Tibial nerve (tissue), 4 donors: ENCODE results near the gene DBH. TPM values are rescaled to one million over a fixed set of nuclear protein-coding genes. Genes with fewer than 3 reads are reported as not detected.

Experiments used
- DNase-seq, 2 donors: peaks; one replicate each; pipeline ENCODE4 v3.0.0-alpha.2; 2019; ENCODE audit warnings: low spot score in 2 of 2
- H3K27ac ChIP-seq, 4 donors: fragments of 200-600 bp; sonication (generic) in 3 of 4; one replicate each; pipeline ENCODE4 v1.5.1; 2017 to 2019; ENCODE audit warnings: mild to moderate bottlenecking in 1 of 4
- H3K27me3 ChIP-seq, 2 donors: fragments of 200-600 bp; sonication (generic) in 1 of 2; one replicate each; pipeline versions ENCODE4 v1.5.1 to v1.6.0; 2017 to 2019
- H3K36me3 ChIP-seq, 3 donors: fragments of 200-600 bp; sonication (generic); one replicate each; pipeline ENCODE4 v1.5.1; 2018 to 2019
- H3K4me1 ChIP-seq, 4 donors: fragments of 200-600 bp; sonication (generic) in 3 of 4; one replicate each; pipeline ENCODE4 v1.5.1; 2017 to 2019
- H3K4me3 ChIP-seq, 4 donors: fragments of 200-600 bp; sonication (generic) in 3 of 4; one replicate each; pipeline ENCODE4 v1.5.1; 2017 to 2019; ENCODE audit warnings: mild to moderate bottlenecking in 1 of 4, moderate library complexity in 1 of 4
- H3K9me3 ChIP-seq, 4 donors: fragments of 200-600 bp; sonication (generic) in 3 of 4; one replicate each; pipeline ENCODE4 v1.5.1; 2017 to 2019
- EP300 ChIP-seq, 2 donors: sonication (generic); formaldehyde crosslinking; IDR thresholded peaks; one replicate each; pipeline ENCODE4 v1.6.1; 2017; ENCODE audit warnings: antibody characterized with exemption in 2 of 2, mild to moderate bottlenecking in 1 of 2
- POLR2A ChIP-seq, 2 donors: fragments of 450-650 bp; IDR thresholded peaks; one replicate each; pipeline ENCODE4 v1.6.1; 2017; ENCODE audit warnings: antibody characterized with exemption in 2 of 2, mild to moderate bottlenecking in 2 of 2, moderate library complexity in 2 of 2
- WGBS, 2 donors: methylation state at CpG; one replicate each; pipeline ENCODE4 v1.1.5; 2018; 5-methylcytosine and 5-hydroxymethylcytosine counted together
- total RNA-seq, 4 donors: library from RNA; depleted of rRNA; stranded (reverse); fragments of >200 nt; gene quantifications; one replicate each; pipeline ENCODE4 v1.1.0, GENCODE V29; 2016
- TF ChIP-seq, protein P1 (sequence below), 5 experiments: fragments of 200-600 bp in 3 of 5; fragments of 450-650 bp in 2 of 5; sonication (generic) in 3 of 5; IDR thresholded peaks; one replicate each; pipeline ENCODE4 v1.5.1; 2016 to 2019; ENCODE audit warnings: antibody characterized with exemption in 5 of 5, mild to moderate bottlenecking in 3 of 5, moderate library complexity in 2 of 5

DBH gene
- total RNA-seq, 4 donors from 2014 or later: under 0.01 to 1.2 (median 0.22) TPM; not detected in 1

DNA sequence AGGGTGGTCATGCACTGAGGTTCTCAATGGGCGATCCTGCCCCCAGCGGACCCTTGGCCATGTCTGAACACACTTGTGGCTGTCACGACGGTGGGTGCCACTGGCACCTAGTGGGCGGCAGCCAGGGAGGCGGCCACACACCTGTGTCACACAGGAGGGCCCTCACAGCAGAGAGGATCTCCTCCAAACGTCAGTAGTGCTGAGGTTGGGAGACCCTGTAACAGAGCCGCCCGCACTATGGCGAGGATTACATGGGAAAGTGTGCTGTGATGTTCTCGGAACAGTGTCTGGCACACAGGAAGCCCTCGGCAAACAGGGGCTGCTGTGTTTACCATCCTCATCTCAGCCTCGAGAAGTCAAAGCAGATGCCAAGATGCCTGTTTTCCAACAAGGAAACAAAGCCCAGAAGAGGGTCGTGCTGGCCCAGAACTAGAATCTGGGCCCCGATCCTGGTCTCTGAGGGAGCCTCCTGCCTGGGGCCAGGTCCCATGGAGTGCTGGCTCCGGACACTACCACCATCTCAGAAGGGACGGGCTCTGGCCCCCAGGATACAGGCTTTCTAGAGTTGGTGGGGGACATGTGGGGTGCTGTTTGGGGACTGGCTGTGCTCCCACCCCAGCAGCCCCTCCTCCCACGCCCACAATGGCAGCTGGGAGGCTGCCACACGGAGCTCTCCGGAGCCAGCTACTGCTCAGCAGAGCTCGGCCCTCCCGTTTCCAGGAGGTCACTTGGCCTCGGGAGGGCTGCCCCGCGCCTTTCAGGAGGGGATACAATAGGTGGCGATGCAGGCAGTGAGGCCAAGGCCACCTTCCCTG is 48.2 kb downstream of the DBH start:
- Histone ChIP-seq H3K27me3 (no peaks in the 10 kb centered on the region), H3K4me3 (no peak overlapping the region), H3K27ac (peak overlapping the region in 2 of 4 donors; percentile 17 to 75), H3K4me1 (peaks cover 0 to 24% (median 10%) of the 10 kb centered on the region in 4 donors), H3K9me3 (no peaks in the 10 kb centered on the region), H3K36me3 (no peaks in the 10 kb centered on the region)
- WGBS, 2 donors: 63 to 72% methylated on average over 17 to 26 of the region's 26 CpGs
- TF ChIP-seq, protein P1, sequence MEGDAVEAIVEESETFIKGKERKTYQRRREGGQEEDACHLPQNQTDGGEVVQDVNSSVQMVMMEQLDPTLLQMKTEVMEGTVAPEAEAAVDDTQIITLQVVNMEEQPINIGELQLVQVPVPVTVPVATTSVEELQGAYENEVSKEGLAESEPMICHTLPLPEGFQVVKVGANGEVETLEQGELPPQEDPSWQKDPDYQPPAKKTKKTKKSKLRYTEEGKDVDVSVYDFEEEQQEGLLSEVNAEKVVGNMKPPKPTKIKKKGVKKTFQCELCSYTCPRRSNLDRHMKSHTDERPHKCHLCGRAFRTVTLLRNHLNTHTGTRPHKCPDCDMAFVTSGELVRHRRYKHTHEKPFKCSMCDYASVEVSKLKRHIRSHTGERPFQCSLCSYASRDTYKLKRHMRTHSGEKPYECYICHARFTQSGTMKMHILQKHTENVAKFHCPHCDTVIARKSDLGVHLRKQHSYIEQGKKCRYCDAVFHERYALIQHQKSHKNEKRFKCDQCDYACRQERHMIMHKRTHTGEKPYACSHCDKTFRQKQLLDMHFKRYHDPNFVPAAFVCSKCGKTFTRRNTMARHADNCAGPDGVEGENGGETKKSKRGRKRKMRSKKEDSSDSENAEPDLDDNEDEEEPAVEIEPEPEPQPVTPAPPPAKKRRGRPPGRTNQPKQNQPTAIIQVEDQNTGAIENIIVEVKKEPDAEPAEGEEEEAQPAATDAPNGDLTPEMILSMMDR (IDR thresholded peaks at IDR 0.05): no peak
- TF ChIP-seq EP300 (IDR thresholded peaks at IDR 0.05) (no peak), POLR2A (IDR thresholded peaks at IDR 0.05) (no peak)
- DNase-seq: no peak

DNA sequence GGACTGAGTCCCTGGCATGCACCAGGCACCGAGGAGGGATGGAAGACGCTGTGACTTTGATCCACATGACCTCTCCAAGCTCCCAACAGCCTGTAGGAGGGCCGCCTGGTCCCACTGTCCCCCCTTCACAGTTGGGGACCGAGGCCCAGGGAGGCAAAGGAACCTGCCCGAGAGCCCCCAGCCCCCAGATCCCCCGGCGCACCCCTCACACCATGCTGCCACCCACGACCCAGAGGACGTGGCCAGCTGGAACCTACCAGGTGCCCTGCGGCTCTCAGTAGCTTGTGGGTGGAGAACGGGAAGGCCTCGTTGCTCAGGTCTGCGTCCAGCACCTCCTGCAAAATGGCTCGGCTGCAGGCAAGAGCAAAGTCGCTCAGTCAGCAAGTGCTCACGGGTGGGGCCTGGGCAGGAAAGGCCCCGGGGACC is 48.8 kb downstream of the DBH start:
- Histone ChIP-seq H3K4me1 (peaks cover 0 to 20% (median 9%) of the 10 kb centered on the region in 4 donors), H3K27me3 (no peaks in the 10 kb centered on the region), H3K36me3 (no peaks in the 10 kb centered on the region), H3K9me3 (no peaks in the 10 kb centered on the region), H3K4me3 (no peak overlapping the region), H3K27ac (no peak overlapping the region)
- 83 to 89% methylated on average over 13 of the region's 17 CpGs for WGBS, 2 donors
- TF ChIP-seq EP300 (IDR thresholded peaks at IDR 0.05): no peak
- TF ChIP-seq, protein P1 (IDR thresholded peaks at IDR 0.05): no peak
- DNase-seq: no peak

DNA sequence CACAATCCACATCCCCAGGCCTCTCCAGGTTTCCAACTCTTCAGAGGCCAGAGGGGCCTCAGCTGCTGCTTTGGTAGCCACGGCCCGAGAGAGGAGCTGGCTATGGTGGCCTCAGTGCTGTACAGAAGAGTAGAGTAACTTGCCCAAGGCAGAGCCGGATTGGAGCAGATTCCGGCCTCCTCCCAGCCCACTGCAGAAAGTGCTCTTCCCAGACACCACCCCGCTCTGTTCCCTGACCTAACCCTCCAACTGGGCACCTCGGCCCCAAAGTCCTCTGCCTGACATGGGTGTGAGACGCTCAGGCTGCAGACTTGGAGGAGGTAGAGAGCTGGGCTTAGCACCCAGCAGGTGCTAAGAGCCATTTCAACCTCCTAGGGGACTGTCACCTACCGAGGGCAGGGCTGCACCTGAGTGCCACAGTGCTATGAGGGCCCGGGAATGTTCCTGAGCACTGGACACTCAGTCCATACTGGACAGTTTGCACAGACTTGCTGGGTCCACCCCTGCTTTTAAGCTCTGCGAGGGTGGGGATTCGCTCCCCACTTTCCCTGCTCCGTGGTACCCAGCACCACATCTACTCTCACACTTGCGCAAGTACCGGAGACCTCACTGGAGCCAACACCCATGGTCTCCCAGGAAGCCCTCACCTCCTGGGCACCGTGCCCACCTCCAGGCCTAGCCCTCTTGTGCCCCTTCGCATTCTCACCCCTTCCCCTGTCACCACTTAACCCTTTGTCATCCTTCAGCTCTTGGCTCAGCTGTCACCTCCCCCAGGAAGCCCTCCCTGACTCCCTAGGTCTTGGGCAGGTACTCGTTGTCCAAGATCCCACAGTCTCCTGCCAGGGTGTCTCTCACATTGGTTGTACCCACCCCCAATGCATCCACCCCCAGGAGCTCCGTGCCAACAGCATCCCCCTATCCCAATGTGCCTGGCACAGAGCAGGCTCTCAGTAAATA is 49.8 kb downstream of the DBH start:
- Histone ChIP-seq H3K4me1 (peaks cover 0 to 20% (median 7%) of the 10 kb centered on the region in 4 donors), H3K27ac (no peak overlapping the region), H3K27me3 (no peaks in the 10 kb centered on the region), H3K4me3 (no peak overlapping the region), H3K36me3 (no peaks in the 10 kb centered on the region), H3K9me3 (no peaks in the 10 kb centered on the region)
- 86 to 87% methylated on average over 16 to 18 of the region's 18 CpGs for WGBS, 2 donors
- no peak for DNase-seq
- no peak for TF ChIP-seq POLR2A (IDR thresholded peaks at IDR 0.05)
- TF ChIP-seq, protein P1 (IDR thresholded peaks at IDR 0.05): no peak
- TF ChIP-seq EP300 (IDR thresholded peaks at IDR 0.05): no peak

DNA sequence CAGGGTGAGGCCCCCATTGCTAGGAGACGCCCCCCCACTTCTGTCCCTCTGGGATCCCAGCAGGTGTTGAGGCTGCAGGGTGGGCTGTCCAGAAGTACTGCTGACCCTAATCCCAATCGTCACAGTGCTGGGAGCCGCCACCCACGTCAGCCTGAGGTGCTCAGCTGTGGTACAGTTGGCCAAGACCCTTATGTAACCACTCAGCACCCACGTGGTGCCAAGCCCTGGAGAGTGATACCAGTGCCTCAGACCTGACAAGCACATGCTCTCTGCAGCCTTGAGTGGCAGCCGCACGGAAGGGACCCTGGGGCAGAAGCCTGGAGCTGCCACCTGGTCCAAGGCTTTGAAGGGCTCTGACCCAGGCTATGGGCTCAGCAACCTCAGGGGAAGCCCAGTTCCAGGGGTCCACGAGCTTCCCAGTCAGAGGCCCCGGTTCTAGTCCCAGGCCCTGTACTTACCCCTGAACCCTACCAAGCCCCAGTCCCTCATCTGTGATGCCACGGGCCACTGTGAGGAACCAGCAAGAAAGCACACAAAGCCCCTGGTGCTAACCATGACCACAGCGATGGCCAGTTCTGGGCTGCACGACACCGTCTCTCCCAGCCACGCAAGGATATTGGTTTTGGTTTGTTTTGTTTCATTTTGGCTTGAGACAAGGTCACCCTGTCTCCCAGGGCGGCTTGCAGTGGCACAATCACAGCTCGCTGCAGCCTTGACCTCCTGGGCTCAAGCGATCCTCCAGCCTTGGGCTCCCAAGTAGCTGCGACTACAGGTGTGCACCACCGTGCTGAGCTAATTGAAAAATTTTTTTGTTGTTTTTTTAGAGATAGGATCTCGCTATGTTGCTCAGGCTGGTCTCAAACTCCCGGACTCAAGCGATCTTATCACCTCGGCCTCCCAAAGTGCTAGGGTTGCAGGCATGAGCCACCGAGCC is 50.7 kb downstream of the DBH start:
- no peak overlapping the region for H3K4me3 ChIP-seq
- TF ChIP-seq, protein P1 (IDR thresholded peaks at IDR 0.05): no peak
- no peak for TF ChIP-seq POLR2A (IDR thresholded peaks at IDR 0.05)
- no peaks in the 10 kb centered on the region for H3K36me3 ChIP-seq
- 88 to 93% methylated on average over 22 to 23 of the region's 24 CpGs for WGBS, 2 donors
- H3K27ac ChIP-seq: no peak overlapping the region
- DNase-seq: no peak
- H3K27me3 ChIP-seq: no peaks in the 10 kb centered on the region
- no peaks in the 10 kb centered on the region for H3K9me3 ChIP-seq
- H3K4me1 ChIP-seq: peaks cover 0 to 20% (median 7%) of the 10 kb centered on the region in 4 donors
